Smooth muscle cell (in vitro differentiated cells): Measurements from ENCODE around the gene CMC1. TPM values are rescaled to one million over a fixed set of nuclear protein-coding genes. Genes with fewer than 3 reads are reported as not detected.
"Not testable (repeated sequence)": the region's sequence is repeated elsewhere in the genome, so short reads cannot be mapped to it uniquely, and the experiment has no call there.

ENCODE experiments used
- DNase-seq: peaks from one replicate; lab custom pipeline; 2025; ENCODE audit not compliant: unreplicated experiment; lab: John Stamatoyannopoulos, UW
- H2AFZ ChIP-seq: fragments of 200-600 bp; sonication (generic); 2 replicates; pipeline ENCODE4 v1.6.0; 2016; ENCODE audit warnings: antibody characterized with exemption, low read depth, mild to moderate bottlenecking
- H3F3A ChIP-seq: fragments of 200-600 bp; sonication (generic); 2 replicates; pipeline ENCODE4 v1.6.0; 2017; ENCODE audit warnings: antibody characterized with exemption, low read depth
- H3K27ac ChIP-seq: fragments of 200-600 bp; sonication (generic); 2 replicates; pipeline ENCODE4 v1.5.1; 2016; ENCODE audit warnings: low read depth, mild to moderate bottlenecking
- H3K27me3 ChIP-seq: fragments of 200-600 bp; sonication (generic); 2 replicates; pipeline ENCODE4 v1.6.1; 2016; ENCODE audit warnings: low read depth, mild to moderate bottlenecking
- H3K36me3 ChIP-seq: fragments of 200-600 bp; sonication (generic); 2 replicates; pipeline ENCODE4 v1.5.1; 2016; ENCODE audit warnings: low read depth
- H3K4me1 ChIP-seq: fragments of 200-600 bp; sonication (generic); 2 replicates; pipeline ENCODE4 v1.5.1; 2016; ENCODE audit warnings: low read depth
- H3K4me2 ChIP-seq: fragments of 200-600 bp; sonication (generic); 2 replicates; pipeline ENCODE4 v1.6.0; 2016; ENCODE audit warnings: mild to moderate bottlenecking
- H3K4me3 ChIP-seq: fragments of 200-600 bp; sonication (generic); 2 replicates; pipeline ENCODE4 v1.5.1; 2016; ENCODE audit warnings: mild to moderate bottlenecking
- H3K79me2 ChIP-seq: fragments of 200-600 bp; sonication (generic); 2 replicates; pipeline ENCODE4 v1.6.0; 2016; ENCODE audit warnings: low read depth, mild to moderate bottlenecking
- H3K9ac ChIP-seq: fragments of 200-600 bp; sonication (generic); 2 replicates; pipeline ENCODE4 v1.6.0; 2016; ENCODE audit warnings: low read depth
- H3K9me3 ChIP-seq: fragments of 200-600 bp; sonication (generic); replicated peaks from 2 replicates; pipeline ENCODE4 v1.5.1; 2016; ENCODE audit warnings: low read depth
- H4K20me1 ChIP-seq: fragments of 200-600 bp; sonication (generic); 2 replicates; pipeline ENCODE4 v1.6.0; 2016; ENCODE audit warnings: low read depth
- CTCF ChIP-seq: fragments of 200-600 bp; sonication (generic); IDR thresholded peaks from 2 replicates; pipeline ENCODE4 v1.5.1; 2017; ENCODE audit warnings: borderline replicate concordance, mild to moderate bottlenecking, antibody characterized with exemption; ENCODE audit not compliant: insufficient read depth, poor library complexity, severe bottlenecking
- WGBS: methylation state at CpG from one replicate; pipeline ENCODE4 v1.1.7; 2016; ENCODE audit warnings: low lambda C conversion rate; 5-methylcytosine and 5-hydroxymethylcytosine counted together
- polyA plus RNA-seq: library from polyadenylated mRNA; unstranded; fragments of >200 nt; fragmentation: Nextera tagmentation; extraction: Ambion mirVana; gene quantifications from 2 replicates; pipeline ENCODE4 v1.2.1, GENCODE V29; 2016
- total RNA-seq: library from RNA; depleted of rRNA; stranded (reverse); fragments of >200 nt; gene quantifications from 2 replicates; pipeline ENCODE4 v1.2.3, GENCODE V29; 2014

The CMC1 gene
- total RNA-seq (22.5 and 23.0 TPM in 2 replicates), polyA plus RNA-seq (41.4 and 42.4 TPM in 2 replicates)

- Histone ChIP-seq H3K4me3 (peak within 1 kb of the TSS; percentile 88), H3K27me3 (no peaks in the 10 kb centered on the region)
- DNase-seq = peak; percentile 85
Observed at GRCh38 chr3:28241221-28242160, at the start of gene CMC1. CMC1 (plus strand) TSS chr3:28241619; CDS start chr3:28241794, 175 bp downstream.

GRCh38 chr3:28198161-28198560, 43.3 kb upstream of the CMC1 start:
- Histone ChIP-seq H4K20me1 (no peaks in the 10 kb centered on the region), H3K4me2 (no peak overlapping the region), H3K27me3 (no peaks in the 10 kb centered on the region), H3K9me3 (no peaks in the 10 kb centered on the region), H3K4me3 (no peak overlapping the region), H3K79me2 (no peaks in the 10 kb centered on the region), H3K4me1 (no peaks in the 10 kb centered on the region), H3K27ac (no peak overlapping the region), H2AFZ (no peak overlapping the region), H3F3A (no peaks in the 10 kb centered on the region), H3K36me3 (no peaks in the 10 kb centered on the region), H3K9ac (no peak overlapping the region)
- TF ChIP-seq CTCF = no peak
- WGBS = 92% methylated on average over 3 of the region's 3 CpGs
- DNase-seq = no peak

More at GRCh38 chr3:28241221-28242160, at the start of gene CMC1:
- peak within 1 kb of the TSS; percentile 88 for H3K4me2 ChIP-seq
- peak within 1 kb of the TSS; percentile 40 for H3K27ac ChIP-seq
- H3K36me3 ChIP-seq = no peaks in the 10 kb centered on the region
- H3F3A ChIP-seq = no peaks in the 10 kb centered on the region
- TF ChIP-seq CTCF = no peak
- no peaks in the 10 kb centered on the region for H3K9me3 ChIP-seq
- H2AFZ ChIP-seq = peak within 1 kb of the TSS; percentile 99
- H3K9ac ChIP-seq = peak within 1 kb of the TSS; percentile 82
- peaks cover 29% of the 10 kb centered on the region for H3K79me2 ChIP-seq
- WGBS = 2% methylated on average over 52 of the region's 68 CpGs
- H4K20me1 ChIP-seq = peaks cover 12% of the 10 kb centered on the region
- H3K4me1 ChIP-seq = peaks cover 15% of the 10 kb centered on the region

GRCh38 chr3:28198974-28199373, 42.4 kb upstream of the CMC1 start:
- Histone ChIP-seq H3K36me3 (no peaks in the 10 kb centered on the region), H3K4me3 (no peak overlapping the region), H3F3A (no peaks in the 10 kb centered on the region), H3K27ac (no peak overlapping the region), H2AFZ (no peak overlapping the region), H3K9me3 (no peaks in the 10 kb centered on the region), H3K4me1 (no peaks in the 10 kb centered on the region), H3K27me3 (no peaks in the 10 kb centered on the region), H4K20me1 (no peaks in the 10 kb centered on the region), H3K4me2 (no peak overlapping the region), H3K9ac (no peak overlapping the region), H3K79me2 (no peaks in the 10 kb centered on the region)
- no peak for TF ChIP-seq CTCF
- no peak for DNase-seq
- WGBS = 88% methylated on average over 3 of the region's 3 CpGs

- H3K9ac ChIP-seq, H3K4me3 ChIP-seq, H3K36me3 ChIP-seq, H3K9me3 ChIP-seq, H2AFZ ChIP-seq, DNase-seq, H4K20me1 ChIP-seq, H3K4me2 ChIP-seq, H3K79me2 ChIP-seq, H3K4me1 ChIP-seq, H3K27me3 ChIP-seq, H3F3A ChIP-seq, H3K27ac ChIP-seq: not testable (repeated sequence)
- 94% methylated on average over 15 of the region's 15 CpGs for WGBS
Observed at GRCh38 chr3:28199643-28200042, 41.8 kb upstream of the CMC1 start.

GRCh38 chr3:28200366-28200848, 41.0 kb upstream of the CMC1 start:
- not testable (repeated sequence) for H3K4me3 ChIP-seq, H3K36me3 ChIP-seq, H3K9ac ChIP-seq, H3K27me3 ChIP-seq, H2AFZ ChIP-seq, DNase-seq, H3K79me2 ChIP-seq, H4K20me1 ChIP-seq, H3K27ac ChIP-seq, H3K4me2 ChIP-seq, H3K4me1 ChIP-seq, H3K9me3 ChIP-seq, H3F3A ChIP-seq
- 98% methylated on average over 23 of the region's 47 CpGs for WGBS
